NOMO-1 (cell line): Measurements from ENCODE around the gene PAX4.

Source experiments
- DNase-seq, 2 experiments: peaks; one replicate each; lab custom pipeline; 2025; ENCODE audit not compliant: unreplicated experiment in 2 of 2; lab: John Stamatoyannopoulos, UW

Gene PAX4

GRCh38 chr7:127629268-127629854, 11.4 kb upstream of the PAX4 start:
- DNase-seq, result no peak

GRCh38 chr7:127628445-127628844, 10.5 kb upstream of the PAX4 start:
- DNase-seq, result no peak

- DNase-seq, result no peak
Observed at GRCh38 chr7:127625331-127625730, 7.4 kb upstream of the PAX4 start.

- DNase-seq, result no peak
Observed at GRCh38 chr7:127620406-127621233, 2.7 kb upstream of the PAX4 start.

- no peak for DNase-seq
Observed at GRCh38 chr7:127619681-127620405, 1.9 kb upstream of the PAX4 start.

- no peak for DNase-seq
Observed at GRCh38 chr7:127618775-127619174, 833 bp upstream of the PAX4 start.

- no peak for DNase-seq
Observed at GRCh38 chr7:127616724-127617123, 1.2 kb downstream of the PAX4 start.

- no peak for DNase-seq
Observed at GRCh38 chr7:127612263-127612662, 5.7 kb downstream of the PAX4 start.

GRCh38 chr7:127609297-127609696, 8.6 kb downstream of the PAX4 start:
- DNase-seq, result no peak

GRCh38 chr7:127608446-127608845, 9.5 kb downstream of the PAX4 start:
- DNase-seq, result no peak

- no peak for DNase-seq
Observed at GRCh38 chr7:127600885-127601284, 17.1 kb downstream of the PAX4 start.

GRCh38 chr7:127598318-127598717, 19.6 kb downstream of the PAX4 start:
- no peak for DNase-seq

- no peak for DNase-seq
Observed at GRCh38 chr7:127595737-127596136, 22.2 kb downstream of the PAX4 start.

GRCh38 chr7:127594490-127594889, 23.5 kb downstream of the PAX4 start:
- DNase-seq, result peak; percentile 51 to 76

- no peak for DNase-seq
Observed at GRCh38 chr7:127592550-127592949, 25.4 kb downstream of the PAX4 start.

- DNase-seq, result no peak
Observed at GRCh38 chr7:127591591-127591990, 26.4 kb downstream of the PAX4 start.

- DNase-seq, result no peak
Observed at GRCh38 chr7:127591189-127591588, 26.8 kb downstream of the PAX4 start.

GRCh38 chr7:127589896-127590295, 28.0 kb downstream of the PAX4 start:
- DNase-seq, result no peak

GRCh38 chr7:127588697-127589482, 29.1 kb downstream of the PAX4 start:
- DNase-seq, result no peak

- peak; percentile 25 to 39 for DNase-seq
Observed at GRCh38 chr7:127588019-127588696, 29.8 kb downstream of the PAX4 start, which contains the start of gene ARF5. Gene ARF5 (plus strand): TSS chr7:127588411. CDS start chr7:127588499, 88 bp downstream.
